K562 (cell line): Measurements from ENCODE around the gene ATP5PO. TPM values are rescaled to one million over a fixed set of nuclear protein-coding genes. Genes with fewer than 3 reads are reported as not detected.

Experiments
- BCOR ChIP-seq: fragments of 450-650 bp; IDR thresholded peaks from 2 replicates; pipeline ENCODE4 v1.6.1; 2016
- CXXC5 ChIP-seq: fragments of 250-450 bp; sonication (Bioruptor Pico); IDR thresholded peaks from 2 replicates; pipeline ENCODE4 v1.8.0; 2022; ENCODE audit warnings: inconsistent platforms, mild to moderate bottlenecking, moderate library complexity
- E2F5 ChIP-seq: sonication (generic); formaldehyde crosslinking; IDR thresholded peaks from 2 replicates; pipeline ENCODE4 v1.8.0; 2022; ENCODE audit warnings: mild to moderate bottlenecking, missing genetic modification reagents
- KDM5B ChIP-seq: fragments of 200-600 bp; sonication (generic); IDR thresholded peaks from 2 replicates; pipeline ENCODE4 v1.6.1; 2012; ENCODE audit warnings: low read depth, mild to moderate bottlenecking, moderate library complexity, low read length, control low read depth, inconsistent platforms; ENCODE audit not compliant: insufficient replicate concordance
- KHSRP ChIP-seq: fragments of 450-650 bp; IDR thresholded peaks from 2 replicates; pipeline ENCODE4 v1.6.1; 2017
- KLF1 ChIP-seq: fragments of 450-650 bp; IDR thresholded peaks from 2 replicates; pipeline ENCODE4 v1.6.1; 2016; ENCODE audit warnings: missing genetic modification characterization, missing compliant biosample characterization
- MEF2D ChIP-seq: conservative IDR thresholded peaks from 2 replicates; pipeline ENCODE4 v1.6.1; 2016; ENCODE audit warnings: low read depth, missing genetic modification characterization, missing compliant biosample characterization
- MIER1 ChIP-seq: fragments of 450-650 bp; IDR thresholded peaks from 2 replicates; pipeline ENCODE4 v1.6.1; 2016; ENCODE audit warnings: antibody characterized with exemption, mild to moderate bottlenecking, low read depth
- MITF ChIP-seq: IDR thresholded peaks from 2 replicates; pipeline ENCODE4 v1.6.1; 2014; ENCODE audit warnings: antibody characterized with exemption
- NCOA1 ChIP-seq: fragments of 450-650 bp; IDR thresholded peaks from 2 replicates; pipeline ENCODE4 v1.6.1; 2016; ENCODE audit warnings: low read depth
- NR2C1 ChIP-seq, 2 experiments: fragments of 450-650 bp; IDR thresholded peaks; 2 replicates each; pipeline ENCODE4 v1.6.1; 2017; ENCODE audit warnings: mild to moderate bottlenecking in 2 of 2, antibody characterized with exemption in 1 of 2, inconsistent platforms in 1 of 2, missing compliant biosample characterization in 1 of 2, missing genetic modification characterization in 1 of 2
- PML ChIP-seq: IDR thresholded peaks from 2 replicates; pipeline ENCODE4 v1.6.1; 2012; ENCODE audit warnings: low read length, inconsistent platforms
- RCOR1 ChIP-seq, 2 experiments: IDR thresholded peaks; 2 replicates each; pipeline ENCODE4 v1.6.1; 2012; ENCODE audit warnings: low read depth in 2 of 2, low read length in 2 of 2, borderline replicate concordance in 1 of 2, improper control_type of control experiment in 1 of 2
- RNF219 ChIP-seq: fragments of 250-450 bp; sonication (Bioruptor Pico); IDR thresholded peaks from 2 replicates; pipeline ENCODE4 v1.5.0; 2022; ENCODE audit warnings: mild to moderate bottlenecking
- SUPT5H ChIP-seq: fragments of 450-650 bp; IDR thresholded peaks from 2 replicates; pipeline ENCODE4 v1.6.1; 2016
- TBL1XR1 ChIP-seq, 2 experiments: IDR thresholded peaks; 2 replicates each; pipeline ENCODE4 v1.6.1; 2012; ENCODE audit warnings: improper control_type of control experiment in 2 of 2, low read length in 2 of 2, mild to moderate bottlenecking in 1 of 2
- U2AF1 ChIP-seq: fragments of 200-400 bp; formaldehyde crosslinking; optimal IDR thresholded peaks from 2 replicates; pipeline ENCODE3; 2017; ENCODE audit warnings: mild to moderate bottlenecking, low read depth, low read length, moderate library complexity
- ZBTB5 ChIP-seq: fragments of 450-650 bp; IDR thresholded peaks from 2 replicates; pipeline ENCODE4 v1.6.1; 2017; ENCODE audit warnings: antibody characterized with exemption
- ZC3H11A ChIP-seq: IDR thresholded peaks from 2 replicates; pipeline ENCODE4 v1.6.1; 2012; ENCODE audit warnings: low read depth, low read length, improper control_type of control experiment
- ZNF76 ChIP-seq: fragments of 250-450 bp; sonication (Bioruptor Pico); IDR thresholded peaks from 2 replicates; pipeline ENCODE4 v1.4.0; 2020; ENCODE audit warnings: mild to moderate bottlenecking, moderate library complexity, borderline replicate concordance
- polyA plus RNA-seq, 8 experiments: library from polyadenylated mRNA; depleted of rRNA in 4 of 8; stranded (reverse) in 5 of 8; unstranded in 3 of 8; fragments of >200 nt; fragmentation: Nextera tagmentation in 2 of 8; fragmentation: Illumina TruSeq in 1 of 8; extraction: Ambion mirVana in 2 of 8; extraction: Trizol in 1 of 8; gene quantifications; 2 replicates each; pipeline versions ENCODE4 v1.2.1 to v1.2.3, GENCODE V29; 2011 to 2014; ENCODE audit warnings: inconsistent platforms in 1 of 8, missing spikeins in 1 of 8
- total RNA-seq, 7 experiments: library from RNA; depleted of rRNA in 6 of 7; stranded (reverse); fragments of >200 nt in 6 of 7; fragmentation: Illumina TruSeq in 2 of 7; extraction: Trizol in 2 of 7; gene quantifications; 2 replicates each; pipeline versions ENCODE4 v1.2.1 to v1.2.3, GENCODE V29; 2011 to 2021; ENCODE audit warnings: low replicate concordance in 1 of 7

The ATP5PO gene
- total and polyA plus RNA-seq, 9 of the 15 experiments (the other 6 are each of a cell fraction or from before 2014, with no cell fraction given): 367 to 2,722 (median 808) TPM

GRCh38 chr21:33947451-33948095 lies 32.0 kb upstream of the ATP5PO start (continued):
- TF ChIP-seq SUPT5H (0 out of 2 replicates have a peak, but pooled peaks have one; percentile 49), RNF219 (CRISPR knock-in tag) (no peak), NCOA1 (0 out of 2 replicates have a peak, but pooled peaks have one; percentile 48), MIER1 (no peak), BCOR (no peak), KHSRP (no peak), KDM5B (peak; percentile 32), ZNF76 (no peak), ZC3H11A (0 out of 2 replicates have a peak, but pooled peaks have one; percentile 40), TBL1XR1 (IDR thresholded peaks at IDR 0.05; ENCODE audit: low read length in 2 of 2) (peak in 1 of 2 experiments; percentile 49; a peak in 1 of 4 replicates), CXXC5 (CRISPR knock-in tag) (peak; percentile 47), MEF2D (peak; percentile 70), RCOR1 (IDR thresholded peaks at IDR 0.05; ENCODE audit: borderline replicate concordance in 1 of 2, low read depth in 2 of 2, low read length in 2 of 2) (no peak), MITF (peak; percentile 88), PML (no peak), NR2C1 (IDR thresholded peaks at IDR 0.05) (no peak), NR2C1 (tag; IDR thresholded peaks at IDR 0.05) (0 out of 2 replicates have a peak, but pooled peaks have one; percentile 16), U2AF1 (no peak), ZBTB5 (no peak), KLF1 (tag) (no peak), E2F5 (CRISPR knock-in tag) (no peak)
